Measurements from ENCODE around the gene ZFHX3.
A peak's percentile ranks its signal among the peaks of the same experiment; 100 is the strongest.

ZFHX3 gene

GRCh38 chr16:72909196-72909595 is 138.7 kb downstream of the ZFHX3 start:
- no peak for DNase-seq (ENCODE audit: low read depth, low spot score)

- no peak for DNase-seq (ENCODE audit: low read depth, low spot score)
These were observed 139.4 kb downstream of the ZFHX3 start for GRCh38 chr16:72908362-72909167.

DNA sequence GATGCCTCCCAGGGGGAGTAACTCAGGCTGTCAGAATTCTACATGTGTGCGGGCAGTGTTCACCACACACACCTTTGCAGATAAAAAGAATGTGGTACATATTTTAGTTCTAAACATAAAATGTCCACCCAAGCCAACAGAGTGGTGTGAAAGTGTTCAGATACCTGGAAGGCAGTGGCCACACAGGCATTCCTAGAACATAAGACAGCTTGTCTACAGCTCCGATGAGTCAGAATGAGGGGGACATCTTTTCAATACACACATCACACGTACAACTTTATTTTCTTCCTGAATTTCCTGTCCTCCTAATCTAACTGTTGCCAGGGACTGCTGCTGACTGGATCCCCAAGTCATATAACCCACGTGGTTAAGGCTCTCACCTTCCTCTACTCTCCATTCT is 142.3 kb downstream of the ZFHX3 start:
- DNase-seq (ENCODE audit: low read depth, low spot score) = peak; percentile 62

- no peak for DNase-seq (ENCODE audit: low read depth, low spot score)
These were observed 144.8 kb downstream of the ZFHX3 start for GRCh38 chr16:72903176-72903575.

GRCh38 chr16:72902206-72902605 is 145.7 kb downstream of the ZFHX3 start:
- DNase-seq (ENCODE audit: low read depth, low spot score) = no peak

DNA sequence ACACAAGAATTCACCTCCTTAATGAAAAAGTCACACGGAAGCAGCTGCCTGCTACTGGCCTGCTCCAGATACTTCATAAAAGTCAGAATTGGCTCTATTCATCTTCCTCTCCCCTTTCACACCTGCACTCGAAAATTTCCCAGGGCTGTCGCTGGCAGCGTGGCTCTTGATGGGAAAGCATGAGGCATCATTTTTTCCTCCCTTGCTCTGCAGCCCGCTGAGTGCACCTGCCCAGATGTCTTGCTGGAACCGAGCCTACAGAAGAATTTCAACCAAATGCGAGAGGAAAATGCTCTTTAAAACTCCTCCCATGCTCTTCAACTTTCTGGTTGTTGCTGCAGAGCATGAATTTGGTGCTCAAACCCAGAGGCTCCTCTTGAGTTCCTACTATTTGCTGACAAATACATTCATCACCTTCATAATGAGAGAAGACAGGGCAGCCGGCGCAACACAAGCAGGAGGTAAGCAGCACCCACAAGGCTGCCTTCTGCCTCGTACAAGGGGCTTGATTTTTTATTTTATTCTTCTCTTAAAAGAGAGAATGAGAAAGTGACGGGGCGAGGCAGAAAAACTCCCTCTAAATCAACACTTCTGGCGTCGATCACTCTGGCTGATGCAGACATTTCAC is 146.8 kb downstream of the ZFHX3 start:
- no peak for DNase-seq (ENCODE audit: low read depth, low spot score)

GRCh38 chr16:72898216-72898825 is 149.6 kb downstream of the ZFHX3 start:
- no peak for DNase-seq (ENCODE audit: low read depth, low spot score)

DNA sequence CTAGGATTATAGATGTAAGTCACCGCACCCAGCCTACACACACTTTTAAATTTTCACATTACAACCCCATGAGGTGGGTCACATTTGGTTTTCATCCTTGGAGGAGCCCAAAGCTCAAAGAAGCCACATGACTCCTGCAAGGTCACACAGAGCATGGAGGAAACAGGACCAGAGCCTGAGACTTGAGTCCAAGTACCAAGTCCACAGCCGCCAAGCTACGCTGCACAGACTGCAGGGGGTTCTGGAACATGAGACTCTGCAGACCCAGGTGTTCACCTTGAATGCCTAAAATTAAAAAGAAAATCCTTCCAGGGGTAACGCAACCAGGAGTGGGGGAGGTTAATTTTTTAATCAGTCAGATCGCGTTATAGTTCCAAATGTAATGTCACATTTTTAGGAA is 150.2 kb downstream of the ZFHX3 start:
- DNase-seq (ENCODE audit: low read depth, low spot score) = no peak

GRCh38 chr16:72896485-72897118 is 151.3 kb downstream of the ZFHX3 start:
- DNase-seq (ENCODE audit: low read depth, low spot score) = no peak

GRCh38 chr16:72895951-72896350 is 152.0 kb downstream of the ZFHX3 start:
- no peak for DNase-seq (ENCODE audit: low read depth, low spot score)

- DNase-seq (ENCODE audit: low read depth, low spot score) = peak; percentile 70
These were observed 153.4 kb downstream of the ZFHX3 start for GRCh38 chr16:72894293-72895151.

- no peak for DNase-seq (ENCODE audit: low read depth, low spot score)
These were observed 156.4 kb downstream of the ZFHX3 start for GRCh38 chr16:72891291-72892227.

DNA sequence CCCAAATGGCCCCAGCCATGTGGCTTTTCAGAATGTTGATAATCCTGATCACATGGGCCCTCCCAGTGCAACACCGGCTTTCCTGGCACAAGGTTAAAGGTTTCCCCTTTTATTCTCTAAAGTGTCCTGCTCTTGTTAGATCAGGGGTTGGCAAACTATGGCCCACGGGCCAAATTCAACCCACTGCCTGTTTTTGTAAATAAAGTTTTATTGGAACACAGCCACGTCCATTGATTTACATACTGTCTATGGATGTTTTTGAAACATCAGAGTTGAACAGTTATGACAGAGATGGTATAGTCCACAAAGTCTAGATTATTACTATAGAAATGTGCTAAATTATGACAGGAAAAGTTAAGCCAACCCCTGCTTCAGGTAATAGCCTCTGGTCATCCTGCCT is 157.3 kb downstream of the ZFHX3 start:
- no peak for DNase-seq (ENCODE audit: low read depth, low spot score)

DNA sequence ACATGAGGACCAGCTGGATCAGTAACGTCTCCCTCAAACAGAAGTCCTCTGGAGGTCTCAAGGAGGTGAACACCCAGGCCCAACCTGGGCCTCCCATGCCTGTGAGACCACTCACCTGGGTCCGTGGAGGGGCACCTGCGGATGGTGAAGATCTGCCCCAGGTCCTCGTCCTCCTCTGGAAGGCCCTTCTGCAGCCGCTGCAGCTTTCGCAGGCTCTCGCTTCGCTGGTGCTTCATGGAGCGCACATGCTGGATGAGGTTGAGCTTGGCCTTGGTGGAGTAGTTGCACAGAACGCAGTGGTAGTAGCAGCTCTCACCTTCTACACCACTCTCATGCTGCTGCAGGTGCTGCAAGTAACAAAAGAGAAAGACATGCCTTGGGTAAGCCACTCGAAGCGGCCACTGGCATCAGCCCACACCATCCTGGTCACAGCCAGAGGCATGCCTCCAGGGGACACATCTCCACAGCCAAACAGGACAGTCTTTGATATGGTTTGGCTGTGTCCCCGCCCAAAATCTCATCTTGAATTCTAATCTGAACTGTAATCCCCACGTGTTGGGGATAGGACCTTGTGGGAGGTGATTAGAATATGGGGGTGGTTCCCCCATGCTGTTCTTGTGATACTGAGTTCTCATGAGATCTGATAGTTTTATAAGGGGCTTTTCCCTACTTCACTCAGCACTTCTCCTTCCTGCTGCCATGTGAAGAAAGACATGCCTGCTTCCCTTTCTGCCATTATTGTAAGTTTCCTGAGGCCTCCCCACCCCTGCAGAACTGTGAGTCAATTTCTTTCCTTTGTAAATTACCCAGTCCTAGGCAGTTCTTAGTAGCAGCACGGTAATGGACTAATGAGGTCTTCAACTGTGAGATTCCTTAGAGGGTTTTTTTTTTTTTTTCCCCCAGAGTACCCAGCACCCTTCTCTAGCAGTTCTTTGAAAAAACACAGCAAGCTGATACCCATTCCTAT is 158.0 kb downstream of the ZFHX3 start:
- no peak for DNase-seq (ENCODE audit: low read depth, low spot score)

- DNase-seq (ENCODE audit: low read depth, low spot score) = no peak
These were observed 160.4 kb downstream of the ZFHX3 start for GRCh38 chr16:72887537-72887936.

- no peak for DNase-seq (ENCODE audit: low read depth, low spot score)
These were observed 161.5 kb downstream of the ZFHX3 start for GRCh38 chr16:72886346-72886974.

DNA sequence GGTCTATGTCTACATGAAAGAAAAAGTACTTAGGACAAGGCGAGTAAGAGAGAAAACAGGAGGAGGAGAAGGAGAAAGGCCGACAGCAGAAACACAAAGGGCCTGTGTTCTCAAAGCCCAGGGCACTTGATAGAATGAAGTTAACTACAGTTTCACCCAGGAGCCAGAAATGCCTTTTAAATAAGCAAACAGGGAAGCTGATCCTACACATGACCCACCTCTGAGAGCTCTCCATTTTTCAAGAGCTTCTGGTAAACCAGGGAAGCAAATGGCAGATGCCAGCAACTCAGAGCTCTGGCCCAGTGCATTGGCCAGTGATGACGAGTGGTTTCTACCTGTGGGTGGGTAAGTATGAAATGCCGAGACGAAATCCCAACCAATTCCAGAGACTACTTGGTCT is 163.4 kb downstream of the ZFHX3 start:
- no peak for DNase-seq (ENCODE audit: low read depth, low spot score)

GRCh38 chr16:72884037-72884436 is 163.9 kb downstream of the ZFHX3 start:
- peak; percentile 58 for DNase-seq (ENCODE audit: low read depth, low spot score)

GRCh38 chr16:72879846-72880245 is 168.1 kb downstream of the ZFHX3 start:
- DNase-seq (ENCODE audit: low read depth, low spot score) = no peak

Measured in astrocyte of the hippocampus (primary cell).